Measurements from ENCODE around the gene MRPL52.

GRCh38 chr14:22882064-22882463 is 52.4 kb downstream of the MRPL52 start:
- TF ChIP-seq POLR2A (IDR thresholded peaks at IDR 0.05; ENCODE audit: low read depth, low read length) (no peak), POLR2AphosphoS5 (IDR thresholded peaks at IDR 0.05; ENCODE audit: low read depth, low read length) (peak; percentile 61; the same call in 1 of the 2 replicates)
